ENCODE results near the gene EDIL3.

DNA sequence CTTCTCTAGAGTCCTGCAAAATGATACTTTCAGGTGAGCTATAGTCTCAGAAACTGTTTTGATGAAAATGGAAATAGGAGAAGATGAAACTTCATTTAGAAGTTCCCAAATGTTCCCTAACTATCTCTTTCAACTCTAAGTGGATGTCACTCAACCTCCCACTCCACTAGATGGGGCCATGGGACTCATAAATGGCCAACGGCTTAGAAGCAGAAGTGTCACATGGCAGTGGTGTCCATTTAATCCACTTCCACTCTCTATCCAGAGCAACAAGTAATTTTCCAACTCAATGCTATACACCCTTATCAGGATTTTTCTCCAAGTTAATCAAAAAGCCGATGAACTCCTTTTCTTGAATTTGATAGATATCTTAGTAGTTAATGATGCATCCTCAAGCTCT is 295.7 kb downstream of the EDIL3 start:
- no peak for TF ChIP-seq SIN3A (IDR thresholded peaks at IDR 0.05; ENCODE audit: borderline replicate concordance, insufficient read depth, low read length)
- TF ChIP-seq, protein P1, sequence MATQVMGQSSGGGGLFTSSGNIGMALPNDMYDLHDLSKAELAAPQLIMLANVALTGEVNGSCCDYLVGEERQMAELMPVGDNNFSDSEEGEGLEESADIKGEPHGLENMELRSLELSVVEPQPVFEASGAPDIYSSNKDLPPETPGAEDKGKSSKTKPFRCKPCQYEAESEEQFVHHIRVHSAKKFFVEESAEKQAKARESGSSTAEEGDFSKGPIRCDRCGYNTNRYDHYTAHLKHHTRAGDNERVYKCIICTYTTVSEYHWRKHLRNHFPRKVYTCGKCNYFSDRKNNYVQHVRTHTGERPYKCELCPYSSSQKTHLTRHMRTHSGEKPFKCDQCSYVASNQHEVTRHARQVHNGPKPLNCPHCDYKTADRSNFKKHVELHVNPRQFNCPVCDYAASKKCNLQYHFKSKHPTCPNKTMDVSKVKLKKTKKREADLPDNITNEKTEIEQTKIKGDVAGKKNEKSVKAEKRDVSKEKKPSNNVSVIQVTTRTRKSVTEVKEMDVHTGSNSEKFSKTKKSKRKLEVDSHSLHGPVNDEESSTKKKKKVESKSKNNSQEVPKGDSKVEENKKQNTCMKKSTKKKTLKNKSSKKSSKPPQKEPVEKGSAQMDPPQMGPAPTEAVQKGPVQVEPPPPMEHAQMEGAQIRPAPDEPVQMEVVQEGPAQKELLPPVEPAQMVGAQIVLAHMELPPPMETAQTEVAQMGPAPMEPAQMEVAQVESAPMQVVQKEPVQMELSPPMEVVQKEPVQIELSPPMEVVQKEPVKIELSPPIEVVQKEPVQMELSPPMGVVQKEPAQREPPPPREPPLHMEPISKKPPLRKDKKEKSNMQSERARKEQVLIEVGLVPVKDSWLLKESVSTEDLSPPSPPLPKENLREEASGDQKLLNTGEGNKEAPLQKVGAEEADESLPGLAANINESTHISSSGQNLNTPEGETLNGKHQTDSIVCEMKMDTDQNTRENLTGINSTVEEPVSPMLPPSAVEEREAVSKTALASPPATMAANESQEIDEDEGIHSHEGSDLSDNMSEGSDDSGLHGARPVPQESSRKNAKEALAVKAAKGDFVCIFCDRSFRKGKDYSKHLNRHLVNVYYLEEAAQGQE (IDR thresholded peaks at IDR 0.05; ENCODE audit: insufficient read depth in 1 of 2, low read depth in 2 of 2, low read length in 2 of 2): no peak

Measured in PFSK-1 (cell line).